Colon (tissue), 2 donors: ENCODE results near the gene MYOF.
"Not testable (repeated sequence)": the region's sequence is repeated elsewhere in the genome, so short reads cannot be mapped to it uniquely, and the experiment has no call there.

ENCODE experiments used
- FAIRE-seq: peaks from 2 replicates; lab custom pipeline; 2012; peaks lifted over from hg19 to GRCh38; lab: Jason Lieb, UNC
- donor health status: control.
- donor health status: control.

Gene MYOF

GRCh38 chr10:93344691-93345090 is 137.4 kb downstream of the MYOF start:
- FAIRE-seq, result no peak

GRCh38 chr10:93342921-93343320 is 139.2 kb downstream of the MYOF start:
- FAIRE-seq, result no peak

GRCh38 chr10:93342366-93342765 is 139.8 kb downstream of the MYOF start:
- no peak for FAIRE-seq

GRCh38 chr10:93337309-93337721 is 144.8 kb downstream of the MYOF start:
- FAIRE-seq, result no peak

GRCh38 chr10:93336678-93337077 is 145.5 kb downstream of the MYOF start:
- no peak for FAIRE-seq

GRCh38 chr10:93336110-93336509 is 146.0 kb downstream of the MYOF start:
- no peak for FAIRE-seq

- FAIRE-seq, result no peak
Observed at GRCh38 chr10:93334901-93335327, 147.2 kb downstream of the MYOF start.

GRCh38 chr10:93334181-93334580 is 148.0 kb downstream of the MYOF start:
- no peak for FAIRE-seq

GRCh38 chr10:93333278-93333978 is 148.7 kb downstream of the MYOF start:
- FAIRE-seq, result no peak

- FAIRE-seq, result no peak
Observed at GRCh38 chr10:93330824-93331223, 151.3 kb downstream of the MYOF start.

GRCh38 chr10:93319896-93320295 is 162.2 kb downstream of the MYOF start:
- FAIRE-seq, result no peak

- no peak for FAIRE-seq
Observed at GRCh38 chr10:93319096-93319495, 163.0 kb downstream of the MYOF start.

- no peak for FAIRE-seq
Observed at GRCh38 chr10:93315246-93315645, 166.9 kb downstream of the MYOF start.

GRCh38 chr10:93314656-93315055 is 167.5 kb downstream of the MYOF start:
- FAIRE-seq, result not testable (repeated sequence)

GRCh38 chr10:93313798-93314197 is 168.3 kb downstream of the MYOF start:
- FAIRE-seq, result no peak

GRCh38 chr10:93309062-93309461 is 173.1 kb downstream of the MYOF start:
- FAIRE-seq, result no peak

GRCh38 chr10:93305122-93305521 is 177.0 kb downstream of the MYOF start:
- FAIRE-seq, result no peak

GRCh38 chr10:93300981-93301380 is 181.2 kb downstream of the MYOF start:
- no peak for FAIRE-seq

- no peak for FAIRE-seq
Observed at GRCh38 chr10:93300288-93300917, 181.7 kb downstream of the MYOF start.

- FAIRE-seq, result no peak
Observed at GRCh38 chr10:93299606-93300287, 182.4 kb downstream of the MYOF start.

- FAIRE-seq, result no peak
Observed at GRCh38 chr10:93299195-93299594, 182.9 kb downstream of the MYOF start.

- FAIRE-seq, result no peak
Observed at GRCh38 chr10:93296151-93296550, 186.0 kb downstream of the MYOF start.

GRCh38 chr10:93293999-93294398 is 188.1 kb downstream of the MYOF start:
- FAIRE-seq, result no peak
